HG03039 (cell line): ENCODE results near the gene SAA1.

Experiments
- ATAC-seq: cut with Tn5 transposase; IDR thresholded peaks from one replicate; pipeline ENCODE4 v1.9.1; 2021; ENCODE audit warnings: mild to moderate bottlenecking, moderate library complexity; ENCODE audit not compliant: unreplicated experiment

Gene SAA1

GRCh38 chr11:18308242-18308641, 42.2 kb downstream of the SAA1 start:
- ATAC-seq, result no peak

GRCh38 chr11:18309691-18310090, 43.6 kb downstream of the SAA1 start:
- no peak for ATAC-seq

- ATAC-seq, result no peak
Measured at GRCh38 chr11:18310800-18311340, 44.8 kb downstream of the SAA1 start.

GRCh38 chr11:18312012-18312411, 45.9 kb downstream of the SAA1 start:
- ATAC-seq, result no peak

GRCh38 chr11:18312663-18313420, 46.8 kb downstream of the SAA1 start:
- ATAC-seq, result no peak

GRCh38 chr11:18313965-18314763, 48.1 kb downstream of the SAA1 start:
- ATAC-seq, result no peak

GRCh38 chr11:18314784-18315523, 48.9 kb downstream of the SAA1 start:
- no peak for ATAC-seq

- ATAC-seq, result no peak
Measured at GRCh38 chr11:18315893-18316292, 49.8 kb downstream of the SAA1 start.

GRCh38 chr11:18317551-18317950, 51.5 kb downstream of the SAA1 start:
- ATAC-seq, result no peak
